Inflammatory macrophage (primary cell): ENCODE data around the gene DACH1.
"Not testable (repeated sequence)": the region's sequence is repeated elsewhere in the genome, so short reads cannot be mapped to it uniquely, and the experiment has no call there.

Experiments
- DNase-seq, 2 donors: peaks; one replicate each; pipeline ENCODE4 v3.0.0-alpha.2; 2020 to 2022

The DACH1 gene

GRCh38 chr13:71828564-71828963, 38.4 kb downstream of the DACH1 start:
- DNase-seq: no peak

- peak in 1 of 2 donors; percentile 12 for DNase-seq
Observed at GRCh38 chr13:71828117-71828516, 38.9 kb downstream of the DACH1 start.

- DNase-seq: no peak
Observed at GRCh38 chr13:71827241-71827640, 39.8 kb downstream of the DACH1 start.

- peak in 1 of 2 donors; percentile 29 for DNase-seq
Observed at GRCh38 chr13:71820699-71821098, 46.3 kb downstream of the DACH1 start.

- DNase-seq: no peak
Observed at GRCh38 chr13:71817335-71817734, 49.7 kb downstream of the DACH1 start.

GRCh38 chr13:71814806-71815360, 52.1 kb downstream of the DACH1 start:
- DNase-seq: no peak

- no peak for DNase-seq
Observed at GRCh38 chr13:71813187-71813586, 53.8 kb downstream of the DACH1 start.

GRCh38 chr13:71811344-71811743, 55.7 kb downstream of the DACH1 start:
- DNase-seq: no peak

- DNase-seq: no peak
Observed at GRCh38 chr13:71808708-71809107, 58.3 kb downstream of the DACH1 start.

GRCh38 chr13:71806886-71807285, 60.1 kb downstream of the DACH1 start:
- DNase-seq: no peak

- peak in 1 of 2 donors; percentile 72 for DNase-seq
Observed at GRCh38 chr13:71803066-71803465, 63.9 kb downstream of the DACH1 start.

- no peak for DNase-seq
Observed at GRCh38 chr13:71801781-71802180, 65.2 kb downstream of the DACH1 start.

- no peak for DNase-seq
Observed at GRCh38 chr13:71801165-71801760, 65.7 kb downstream of the DACH1 start.

GRCh38 chr13:71799324-71799723, 67.7 kb downstream of the DACH1 start:
- DNase-seq: no peak

GRCh38 chr13:71798707-71799106, 68.3 kb downstream of the DACH1 start:
- no peak for DNase-seq

GRCh38 chr13:71797517-71797916, 69.5 kb downstream of the DACH1 start:
- peak; percentile 6 to 60 for DNase-seq

GRCh38 chr13:71789693-71790329, 77.2 kb downstream of the DACH1 start:
- no peak for DNase-seq

GRCh38 chr13:71789037-71789436, 78.0 kb downstream of the DACH1 start:
- no peak for DNase-seq

GRCh38 chr13:71787414-71787813, 79.6 kb downstream of the DACH1 start:
- DNase-seq: no peak

- DNase-seq: no peak
Observed at GRCh38 chr13:71786875-71787274, 80.1 kb downstream of the DACH1 start.

GRCh38 chr13:71785361-71785760, 81.6 kb downstream of the DACH1 start:
- no peak for DNase-seq

- DNase-seq: no peak
Observed at GRCh38 chr13:71780546-71780945, 86.5 kb downstream of the DACH1 start.

- DNase-seq: not testable (repeated sequence)
Observed at GRCh38 chr13:71778998-71779397, 88.0 kb downstream of the DACH1 start.

GRCh38 chr13:71775966-71776365, 91.0 kb downstream of the DACH1 start:
- peak in 1 of 2 donors; percentile 58 for DNase-seq
